Liver (tissue), 3 donors: Measurements from ENCODE around the gene CMTR2.

Source experiments
- CTCF ChIP-seq: fragments of 150-350 bp; IDR thresholded peaks from 2 replicates; pipeline ENCODE4 v1.5.1; 2017; ENCODE audit warnings: improper control_type of control experiment, low read depth, low read length; ENCODE audit not compliant: missing input control
- EGR1 ChIP-seq, 2 donors: IDR thresholded peaks; 2 replicates each; pipeline ENCODE4 v1.6.1; 2016 to 2018; ENCODE audit warnings: antibody characterized with exemption in 2 of 2, low read depth in 2 of 2
- GABPA ChIP-seq, 2 donors: IDR thresholded peaks in 1 of 2; conservative IDR thresholded peaks in 1 of 2; 2 replicates each; pipeline ENCODE4 v1.6.1; 2016; ENCODE audit warnings: antibody characterized with exemption in 2 of 2, mild to moderate bottlenecking in 1 of 2, moderate library complexity in 1 of 2
- HNF4A ChIP-seq, 2 donors: conservative IDR thresholded peaks; 2 replicates each; pipeline ENCODE4 v1.6.1; 2016; ENCODE audit warnings: antibody characterized with exemption in 2 of 2, mild to moderate bottlenecking in 2 of 2
- JUND ChIP-seq, 2 donors: IDR thresholded peaks; 2 replicates each; pipeline ENCODE4 v1.6.1; 2016; ENCODE audit warnings: antibody characterized with exemption in 2 of 2
- NR2F2 ChIP-seq: IDR thresholded peaks from 2 replicates; pipeline ENCODE4 v1.6.1; 2016; ENCODE audit warnings: antibody characterized with exemption
- RAD21 ChIP-seq, 2 donors: IDR thresholded peaks; 2 replicates each; pipeline ENCODE4 v1.6.1; 2016; ENCODE audit warnings: antibody characterized with exemption in 2 of 2, mild to moderate bottlenecking in 2 of 2
- SP1 ChIP-seq: IDR thresholded peaks from 2 replicates; pipeline ENCODE4 v1.6.1; 2018; ENCODE audit warnings: antibody characterized with exemption, mild to moderate bottlenecking
- TAF1 ChIP-seq: conservative IDR thresholded peaks from 2 replicates; pipeline ENCODE4 v1.6.1; 2016; ENCODE audit warnings: antibody characterized with exemption, mild to moderate bottlenecking
- YY1 ChIP-seq: IDR thresholded peaks from 2 replicates; pipeline ENCODE4 v1.6.1; 2016; ENCODE audit warnings: antibody characterized with exemption, mild to moderate bottlenecking
- TF ChIP-seq, protein P1 (sequence below): IDR thresholded peaks from 2 replicates; pipeline ENCODE4 v1.6.1; 2016; ENCODE audit warnings: antibody characterized with exemption
- TF ChIP-seq, protein P2 (sequence below): IDR thresholded peaks from 2 replicates; pipeline ENCODE4 v1.6.1; 2016; ENCODE audit warnings: antibody characterized with exemption
- TF ChIP-seq, protein P3 (sequence below): IDR thresholded peaks from 2 replicates; pipeline ENCODE4 v1.6.1; 2016; ENCODE audit warnings: antibody characterized with exemption, mild to moderate bottlenecking
- donor health status: healthy.
- donor health status: healthy.

- TF ChIP-seq CTCF, result no peak
- no peak for TF ChIP-seq JUND (IDR thresholded peaks at IDR 0.05)
- TF ChIP-seq TAF1, result no peak
- TF ChIP-seq NR2F2, result no peak
- TF ChIP-seq, protein P1, sequence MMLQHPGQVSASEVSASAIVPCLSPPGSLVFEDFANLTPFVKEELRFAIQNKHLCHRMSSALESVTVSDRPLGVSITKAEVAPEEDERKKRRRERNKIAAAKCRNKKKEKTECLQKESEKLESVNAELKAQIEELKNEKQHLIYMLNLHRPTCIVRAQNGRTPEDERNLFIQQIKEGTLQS, result no peak
- TF ChIP-seq, protein P2, sequence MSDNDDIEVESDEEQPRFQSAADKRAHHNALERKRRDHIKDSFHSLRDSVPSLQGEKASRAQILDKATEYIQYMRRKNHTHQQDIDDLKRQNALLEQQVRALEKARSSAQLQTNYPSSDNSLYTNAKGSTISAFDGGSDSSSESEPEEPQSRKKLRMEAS, result no peak
- TF ChIP-seq, protein P3, sequence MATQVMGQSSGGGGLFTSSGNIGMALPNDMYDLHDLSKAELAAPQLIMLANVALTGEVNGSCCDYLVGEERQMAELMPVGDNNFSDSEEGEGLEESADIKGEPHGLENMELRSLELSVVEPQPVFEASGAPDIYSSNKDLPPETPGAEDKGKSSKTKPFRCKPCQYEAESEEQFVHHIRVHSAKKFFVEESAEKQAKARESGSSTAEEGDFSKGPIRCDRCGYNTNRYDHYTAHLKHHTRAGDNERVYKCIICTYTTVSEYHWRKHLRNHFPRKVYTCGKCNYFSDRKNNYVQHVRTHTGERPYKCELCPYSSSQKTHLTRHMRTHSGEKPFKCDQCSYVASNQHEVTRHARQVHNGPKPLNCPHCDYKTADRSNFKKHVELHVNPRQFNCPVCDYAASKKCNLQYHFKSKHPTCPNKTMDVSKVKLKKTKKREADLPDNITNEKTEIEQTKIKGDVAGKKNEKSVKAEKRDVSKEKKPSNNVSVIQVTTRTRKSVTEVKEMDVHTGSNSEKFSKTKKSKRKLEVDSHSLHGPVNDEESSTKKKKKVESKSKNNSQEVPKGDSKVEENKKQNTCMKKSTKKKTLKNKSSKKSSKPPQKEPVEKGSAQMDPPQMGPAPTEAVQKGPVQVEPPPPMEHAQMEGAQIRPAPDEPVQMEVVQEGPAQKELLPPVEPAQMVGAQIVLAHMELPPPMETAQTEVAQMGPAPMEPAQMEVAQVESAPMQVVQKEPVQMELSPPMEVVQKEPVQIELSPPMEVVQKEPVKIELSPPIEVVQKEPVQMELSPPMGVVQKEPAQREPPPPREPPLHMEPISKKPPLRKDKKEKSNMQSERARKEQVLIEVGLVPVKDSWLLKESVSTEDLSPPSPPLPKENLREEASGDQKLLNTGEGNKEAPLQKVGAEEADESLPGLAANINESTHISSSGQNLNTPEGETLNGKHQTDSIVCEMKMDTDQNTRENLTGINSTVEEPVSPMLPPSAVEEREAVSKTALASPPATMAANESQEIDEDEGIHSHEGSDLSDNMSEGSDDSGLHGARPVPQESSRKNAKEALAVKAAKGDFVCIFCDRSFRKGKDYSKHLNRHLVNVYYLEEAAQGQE, result no peak
- no peak for TF ChIP-seq SP1
- no peak for TF ChIP-seq HNF4A (conservative IDR thresholded peaks at IDR 0.05)
- TF ChIP-seq YY1, result no peak
- no peak for TF ChIP-seq EGR1 (IDR thresholded peaks at IDR 0.05; ENCODE audit: low read depth in 2 of 2)
- TF ChIP-seq GABPA (IDR thresholded peaks at IDR 0.05 in 1 of 2, conservative IDR thresholded peaks at IDR 0.05 in 1 of 2), result no peak
- TF ChIP-seq RAD21 (IDR thresholded peaks at IDR 0.05), result no peak
Measured at GRCh38 chr16:71262391-71262790, 26.8 kb downstream of the CMTR2 start.
